Activated T-helper 9 cell treated with anti-CD3 and anti-CD28 coated beads, Interleukin-2, amount 50 U/mL, for 16 hours (primary cell): Measurements from ENCODE around the gene EFCAB5.
"Not testable (repeated sequence)": the region's sequence is repeated elsewhere in the genome, so short reads cannot be mapped to it uniquely, and the experiment has no call there.

Experiments used
- DNase-seq: peaks from one replicate; pipeline ENCODE4 v3.0.0-alpha.2; 2020; ENCODE audit warnings: low read depth

EFCAB5 gene

DNA sequence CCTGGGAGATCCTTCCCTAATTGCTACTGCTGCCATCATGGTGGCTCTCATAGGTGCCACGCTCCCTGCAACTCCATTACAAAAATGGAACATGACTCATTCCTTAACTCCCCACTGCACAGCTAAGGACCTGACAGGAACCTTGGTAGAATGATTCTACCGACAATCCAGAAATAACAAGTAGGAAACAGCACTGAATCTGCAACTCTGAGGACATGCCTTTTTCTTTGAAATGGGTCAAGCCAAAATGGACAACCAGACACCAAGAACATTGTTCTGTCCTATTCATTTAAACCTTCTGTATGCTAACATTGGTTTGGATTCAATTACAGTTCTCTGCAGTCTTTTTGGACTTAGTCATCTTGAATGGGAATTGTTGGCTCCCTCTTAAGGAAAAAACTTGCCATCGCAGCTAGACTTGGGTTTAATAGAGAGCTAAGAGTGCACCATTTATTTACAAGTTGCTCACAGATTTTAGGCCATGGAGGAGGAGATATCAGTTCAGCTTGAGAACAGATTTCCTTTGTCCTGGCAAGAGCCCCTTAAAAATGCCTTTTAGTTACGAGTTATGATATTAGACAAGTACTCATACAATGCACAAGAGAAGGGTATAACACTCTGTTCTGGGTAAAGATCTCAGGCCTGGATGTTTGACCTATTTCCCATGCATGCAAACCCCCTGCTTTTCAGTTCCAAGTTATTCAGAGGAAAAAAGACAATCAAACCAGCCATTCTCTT lies 154.2 kb downstream of the EFCAB5 start:
- DNase-seq: no peak

DNA sequence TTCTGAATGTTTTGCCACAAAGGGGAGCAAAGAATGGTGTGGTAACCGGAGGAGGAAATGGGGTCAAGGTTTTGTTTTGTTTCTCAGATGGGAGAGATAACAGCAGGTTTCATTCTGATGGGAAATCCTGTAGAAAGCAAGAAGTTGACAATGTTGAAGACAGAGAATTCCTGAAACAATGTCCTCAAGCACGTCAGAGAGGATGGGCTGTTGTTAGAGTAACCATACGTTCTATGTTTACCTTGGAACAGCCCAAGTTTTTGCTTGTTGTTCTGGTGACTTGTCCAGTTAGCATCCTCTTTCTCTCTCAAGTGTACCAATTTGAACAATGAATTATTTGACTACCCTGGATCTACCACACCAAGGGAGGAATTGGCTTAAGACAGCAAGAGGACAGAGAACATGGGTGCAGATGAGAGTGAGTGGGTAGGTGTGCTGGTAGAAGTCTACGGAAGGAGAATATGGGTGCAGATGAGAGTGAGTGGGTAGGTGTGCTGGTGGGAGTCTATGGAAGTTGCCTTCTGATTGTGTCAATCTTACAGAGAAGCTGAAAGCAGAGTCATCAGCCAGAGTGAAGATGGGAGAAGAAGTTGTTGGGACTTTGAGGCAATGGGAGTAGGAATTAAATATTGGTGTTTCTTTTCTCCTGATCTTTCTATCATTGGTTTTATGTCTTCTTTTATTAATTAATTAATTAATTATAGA lies 160.4 kb downstream of the EFCAB5 start:
- no peak for DNase-seq

DNA sequence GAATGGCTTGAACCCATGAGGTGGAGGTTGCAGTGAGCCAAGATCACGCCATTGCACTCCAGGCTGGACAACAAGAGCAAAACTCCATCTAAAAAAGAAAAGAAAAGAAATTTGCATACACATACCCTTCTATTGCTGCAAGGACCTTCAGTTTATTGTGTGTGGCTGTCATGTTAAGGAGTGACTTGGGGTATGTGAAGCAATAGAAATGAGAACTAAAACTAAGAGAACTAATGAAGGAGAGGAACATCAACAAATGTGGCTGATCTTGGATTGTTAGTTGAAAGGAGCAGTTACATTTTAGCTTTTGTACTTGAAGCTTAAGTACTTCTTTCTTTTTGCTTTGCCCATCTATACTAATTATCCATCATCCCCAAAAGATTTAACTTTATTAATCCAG lies 162.5 kb downstream of the EFCAB5 start:
- DNase-seq: no peak

DNA sequence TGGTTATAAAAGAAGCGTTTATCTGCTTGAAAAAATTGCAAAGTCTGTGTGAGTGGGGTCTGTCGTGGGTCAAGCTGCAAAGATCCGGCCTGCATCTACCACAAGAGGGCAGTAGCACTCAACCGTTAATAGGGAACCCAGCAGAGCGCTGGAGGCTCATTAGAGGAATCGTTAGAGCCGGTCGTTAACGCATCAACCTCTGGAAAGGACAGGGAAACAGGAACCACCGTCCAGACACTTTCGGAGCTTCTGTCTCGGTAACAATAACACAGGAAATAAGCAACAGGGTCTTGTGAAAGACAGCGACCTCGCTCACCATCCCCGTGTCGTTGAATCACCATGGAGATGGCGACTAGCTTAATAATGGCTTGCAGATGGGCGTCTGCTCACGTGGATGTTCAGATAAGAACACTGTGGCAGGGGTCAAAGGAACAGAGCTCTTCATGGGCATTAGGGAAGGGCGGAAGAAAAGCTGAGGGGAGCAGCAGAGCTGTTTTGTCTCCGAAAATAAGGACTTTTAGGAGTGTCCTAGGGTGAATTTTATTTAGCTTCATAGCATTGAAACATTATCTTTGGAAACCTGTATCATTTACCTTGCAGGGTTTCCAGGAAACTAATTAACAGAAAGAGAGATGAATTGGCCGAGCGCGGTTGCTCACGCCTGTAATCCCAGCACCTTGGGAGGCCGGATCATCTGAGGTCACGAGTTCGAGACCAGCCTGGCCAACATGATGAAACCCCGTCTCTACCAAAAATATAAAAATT lies 163.3 kb downstream of the EFCAB5 start:
- peak; percentile 47 for DNase-seq

DNA sequence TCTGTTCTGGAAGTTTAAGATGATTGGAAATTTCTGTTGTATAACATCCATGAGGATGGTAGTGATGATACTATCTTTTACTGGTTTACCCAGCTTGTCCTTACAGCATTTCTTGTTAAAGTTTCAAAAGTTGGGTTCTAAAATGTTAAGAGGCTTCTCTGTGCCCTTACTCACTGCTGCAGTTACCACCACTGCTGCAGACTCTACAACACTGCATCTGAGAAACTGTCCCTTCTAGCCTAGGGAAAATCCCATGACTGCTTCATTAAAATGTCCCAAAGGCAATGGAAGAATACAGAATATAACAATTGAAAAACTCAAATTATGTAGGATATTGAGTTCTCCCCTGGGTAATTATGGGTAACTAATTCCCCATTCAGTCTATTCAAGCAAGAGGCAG lies 171.4 kb downstream of the EFCAB5 start:
- no peak for DNase-seq

DNA sequence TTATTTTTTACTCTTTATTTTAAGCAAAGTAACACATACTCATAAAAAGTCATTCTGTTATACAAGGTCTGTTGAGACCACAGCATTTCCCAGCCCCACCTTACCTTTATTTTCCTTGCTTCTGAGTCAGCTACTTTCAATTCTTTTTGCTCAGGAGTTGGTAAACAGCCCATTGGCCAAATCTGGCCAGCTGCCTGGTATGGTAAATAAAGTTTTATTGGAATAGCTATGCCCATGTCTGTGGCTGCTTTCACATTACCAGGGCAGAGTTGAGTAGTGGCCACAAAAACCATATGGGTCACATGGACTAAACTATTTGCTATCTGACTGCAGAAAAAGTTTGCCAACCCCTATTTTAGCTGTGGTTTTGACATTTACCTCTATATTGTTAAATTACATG lies 171.8 kb downstream of the EFCAB5 start:
- no peak for DNase-seq

DNA sequence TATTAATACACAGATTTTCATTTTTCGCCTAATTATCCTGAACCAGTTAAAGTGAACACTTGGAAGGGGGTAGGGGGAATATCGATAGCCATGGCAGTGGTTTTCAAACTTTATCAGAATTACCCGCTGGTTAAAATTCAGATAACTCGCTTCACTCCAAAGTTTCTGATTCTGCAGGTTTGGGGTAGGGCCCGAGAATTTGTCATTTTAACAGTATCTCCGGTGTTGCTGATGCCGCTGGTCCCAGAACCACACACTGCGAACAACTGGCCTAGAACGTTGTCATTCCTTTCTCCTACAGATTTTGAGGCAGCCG lies 174.9 kb downstream of the EFCAB5 start:
- DNase-seq: no peak

DNA sequence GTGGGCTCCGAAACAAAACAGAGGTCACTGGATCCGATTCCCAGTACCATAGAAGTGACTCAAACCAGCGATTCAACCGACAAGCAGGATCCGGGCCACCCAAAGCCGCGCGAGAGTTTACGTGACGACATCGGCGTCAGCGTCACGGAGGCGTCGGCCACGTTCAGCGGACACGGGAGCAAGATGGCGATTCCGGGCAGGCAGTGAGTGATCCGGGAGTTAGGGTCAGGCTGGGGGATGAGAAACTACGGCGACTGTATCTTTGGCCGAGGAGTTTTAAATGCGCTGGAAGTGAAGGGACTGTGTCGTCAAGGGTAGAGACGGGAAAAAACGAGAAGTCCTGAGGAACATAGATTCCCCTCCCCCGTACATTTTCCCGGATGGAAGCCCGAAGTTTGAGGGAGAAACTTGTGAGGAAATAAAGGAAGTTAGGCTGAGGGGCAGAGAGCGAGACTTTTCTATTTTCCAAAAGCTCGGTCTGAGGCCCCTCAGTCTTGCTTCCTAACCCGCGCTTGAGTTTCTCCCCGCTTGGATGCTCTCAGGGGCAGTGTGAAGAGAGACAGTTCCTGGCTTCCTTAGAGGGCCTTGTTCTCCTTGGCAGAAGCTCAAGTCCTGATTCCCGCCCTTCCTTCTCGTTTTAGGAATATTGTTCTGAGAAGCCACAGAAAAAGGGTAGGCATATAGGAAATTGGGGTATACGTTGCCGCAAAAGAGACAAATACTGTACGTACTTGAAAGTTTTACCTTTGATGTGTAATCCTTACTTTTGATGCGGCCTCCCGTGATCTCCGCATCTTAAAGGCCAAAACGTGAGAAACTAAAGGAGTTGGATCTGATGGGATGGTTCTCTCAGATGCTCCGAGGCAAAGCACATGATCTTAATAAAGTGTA lies 175.5 kb downstream of the EFCAB5 start, which contains the start of gene NSRP1:
TSS of gene NSRP1 (plus strand) at position 156 of the 891 bp plus-strand sequence. CDS start at position 184, 28 bp downstream.
- peak; percentile 88 for DNase-seq

DNA sequence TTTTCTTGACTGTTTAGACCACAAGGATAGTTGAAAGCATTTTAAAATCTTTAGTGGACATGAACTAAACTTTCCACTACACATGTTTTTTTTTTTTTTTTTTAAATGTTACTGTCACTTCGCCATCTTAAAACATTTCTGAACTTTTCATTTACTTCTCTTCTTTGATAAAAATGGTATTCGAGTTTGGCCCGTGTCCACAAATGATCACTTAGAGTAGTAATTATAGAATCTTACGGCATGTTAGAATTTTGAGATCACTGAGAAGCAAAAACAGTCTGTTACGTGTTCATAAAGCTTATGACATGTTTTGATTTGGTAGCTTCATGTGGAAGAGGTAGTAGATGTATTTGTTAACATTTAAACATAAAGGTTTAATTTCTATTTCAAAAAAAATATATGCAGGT lies 176.2 kb downstream of the EFCAB5 start:
- no peak for DNase-seq

DNA sequence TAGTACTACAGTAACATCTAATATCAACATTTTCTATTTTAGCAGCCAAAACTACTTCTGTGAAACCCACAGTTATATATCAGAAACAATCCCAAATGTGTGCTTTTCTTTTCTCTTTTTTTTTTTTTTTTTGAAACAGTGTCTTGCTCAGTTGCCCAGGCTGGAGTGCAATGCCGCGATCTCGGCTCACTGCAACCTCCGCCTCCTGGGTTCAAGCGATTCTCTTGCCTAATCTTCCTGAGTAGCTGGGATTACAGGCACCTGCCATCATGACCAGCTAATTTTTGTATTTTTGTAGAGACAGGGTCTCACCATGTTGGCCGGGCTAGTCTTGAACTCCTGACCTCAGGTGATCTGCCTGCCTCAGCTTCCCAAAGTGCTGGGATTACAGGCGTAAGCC lies 177.2 kb downstream of the EFCAB5 start:
- not testable (repeated sequence) for DNase-seq

DNA sequence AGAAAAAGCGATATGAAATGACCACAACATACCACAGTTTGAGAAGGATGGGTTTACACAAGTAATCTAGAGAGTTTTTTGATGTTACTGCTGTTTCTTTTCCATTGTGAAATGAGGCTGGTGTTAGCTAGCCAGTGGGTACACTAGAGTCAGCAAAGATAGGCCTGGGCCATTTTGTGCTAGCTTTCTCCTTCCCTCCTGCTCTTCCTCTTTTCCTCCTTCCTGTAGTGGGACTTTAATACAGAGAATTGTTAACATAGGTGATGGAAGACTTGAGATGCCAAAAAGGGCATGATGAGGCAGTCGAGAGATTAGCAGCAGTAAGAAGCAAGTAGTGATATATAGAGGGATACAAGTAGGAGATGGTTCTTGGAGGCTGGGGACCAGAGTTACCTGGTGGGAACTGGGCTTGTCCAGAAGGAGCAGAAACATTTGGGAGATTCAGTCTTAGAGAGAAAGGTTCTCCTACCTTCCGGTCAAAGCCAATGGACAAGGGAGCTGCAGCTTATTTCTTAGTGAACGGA lies 182.9 kb downstream of the EFCAB5 start:
- no peak for DNase-seq

DNA sequence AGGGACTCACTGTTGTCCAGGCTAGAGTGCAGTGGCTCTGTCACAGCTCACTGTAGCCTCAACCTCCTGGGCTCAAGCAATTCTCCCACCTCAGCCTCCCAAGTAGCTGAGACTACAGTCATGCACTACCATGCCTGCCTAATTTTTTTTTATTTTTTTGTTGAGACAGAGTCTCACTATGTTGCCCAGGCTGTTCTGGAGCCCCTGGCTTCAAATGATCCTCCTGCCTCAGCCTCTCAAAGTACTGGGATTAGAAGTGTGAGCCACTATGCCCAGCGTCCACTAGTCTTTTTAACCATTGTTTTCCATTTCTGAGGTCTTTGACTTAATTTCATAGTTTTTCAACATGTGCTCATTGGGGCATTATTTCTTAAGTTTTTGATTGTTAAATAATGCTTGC lies 188.7 kb downstream of the EFCAB5 start:
- DNase-seq: no peak

DNA sequence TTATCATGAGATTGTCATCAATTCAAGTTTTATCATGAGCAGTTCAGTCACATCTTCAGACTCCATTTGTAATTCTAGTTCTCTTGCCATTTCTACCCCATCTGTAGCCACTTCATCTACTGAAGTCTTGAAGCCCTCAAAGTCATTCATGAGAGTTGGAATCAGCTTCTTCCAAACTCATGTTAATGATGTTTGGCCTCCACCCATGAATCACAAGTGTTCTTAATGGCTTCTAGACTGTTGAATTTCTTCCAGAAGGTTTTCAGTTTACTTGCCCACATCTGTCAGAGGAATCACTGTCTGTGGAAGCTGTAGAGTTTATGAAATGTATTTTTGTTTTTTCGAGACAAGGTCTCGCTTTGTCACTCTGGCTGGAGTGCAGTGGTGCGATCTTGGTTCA lies 191.2 kb downstream of the EFCAB5 start:
- DNase-seq: no peak

DNA sequence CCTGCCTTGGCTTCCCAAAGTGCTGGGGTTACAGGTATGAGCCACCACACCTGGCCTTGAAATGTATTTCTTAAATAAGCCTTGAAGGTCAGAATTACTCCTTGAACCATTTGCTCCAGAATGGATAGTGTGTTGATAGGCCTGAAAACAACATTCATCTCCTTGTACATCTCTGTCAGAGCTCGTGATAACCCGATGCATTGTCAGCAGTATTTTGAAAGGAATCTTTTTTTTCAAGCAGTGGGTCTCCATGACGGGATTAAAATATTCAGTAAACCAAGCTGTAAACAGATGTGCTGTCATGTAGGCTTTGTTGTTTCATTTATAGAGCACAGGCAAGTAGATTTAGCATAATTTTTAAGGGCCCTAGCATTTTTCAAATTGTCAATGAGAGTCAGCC lies 191.8 kb downstream of the EFCAB5 start:
- no peak for DNase-seq

DNA sequence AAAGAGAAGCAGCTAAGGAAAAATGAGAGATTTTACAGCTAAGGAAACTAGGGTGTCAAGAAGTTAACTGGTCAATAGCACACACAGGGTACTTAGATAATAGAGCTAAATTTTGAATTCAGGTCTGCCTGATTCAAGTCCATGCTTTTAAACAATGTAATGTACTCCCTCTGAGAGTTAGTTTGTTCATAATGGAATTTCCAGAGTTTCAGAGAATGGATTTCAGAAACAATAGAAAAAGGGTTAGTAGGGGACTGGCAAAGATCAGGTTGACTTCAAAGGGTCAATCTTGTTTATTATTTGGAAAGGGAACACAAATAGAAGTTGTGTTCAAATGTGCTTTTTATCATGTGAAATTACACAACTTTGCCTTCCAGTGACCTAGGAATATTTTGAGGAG lies 193.1 kb downstream of the EFCAB5 start:
- no peak for DNase-seq

DNA sequence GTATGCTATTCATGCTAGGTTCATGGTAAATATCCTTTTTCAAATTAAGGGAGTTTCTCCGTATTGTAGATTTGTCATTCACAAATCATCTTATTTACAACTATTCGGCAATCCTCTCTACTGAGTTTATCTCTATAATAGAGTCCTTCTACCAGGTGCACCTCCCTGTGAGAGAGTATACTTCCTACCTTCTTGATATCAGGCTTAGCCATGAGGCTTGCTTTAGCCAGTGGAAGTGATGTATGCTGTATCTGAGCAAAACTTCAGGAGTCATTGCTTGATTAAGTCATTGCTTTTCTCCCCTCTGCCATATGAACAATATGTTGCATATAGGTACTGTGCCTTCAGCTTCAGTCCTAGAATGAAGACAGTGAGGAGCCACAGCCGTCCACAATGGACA lies 195.7 kb downstream of the EFCAB5 start:
- DNase-seq: no peak

DNA sequence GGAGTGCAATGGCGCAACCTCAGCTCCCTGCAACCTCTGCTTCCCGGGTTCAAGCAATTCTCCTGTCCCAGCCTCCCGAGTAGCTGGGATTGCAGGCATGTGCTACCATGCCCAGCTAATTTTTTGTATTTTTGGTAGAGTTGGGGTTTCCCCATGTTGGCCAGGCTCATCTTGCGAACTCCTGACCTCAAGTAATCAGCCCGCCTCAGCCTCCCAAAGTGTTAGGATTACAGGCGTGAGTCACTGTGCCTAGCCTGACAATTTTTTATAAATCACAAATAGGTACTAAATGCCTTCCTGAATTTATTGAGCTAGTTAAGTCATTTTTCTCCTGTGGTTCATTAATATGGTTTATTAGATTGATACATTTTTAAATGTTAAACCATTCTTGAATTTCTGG lies 206.4 kb downstream of the EFCAB5 start:
- DNase-seq: not testable (repeated sequence)

DNA sequence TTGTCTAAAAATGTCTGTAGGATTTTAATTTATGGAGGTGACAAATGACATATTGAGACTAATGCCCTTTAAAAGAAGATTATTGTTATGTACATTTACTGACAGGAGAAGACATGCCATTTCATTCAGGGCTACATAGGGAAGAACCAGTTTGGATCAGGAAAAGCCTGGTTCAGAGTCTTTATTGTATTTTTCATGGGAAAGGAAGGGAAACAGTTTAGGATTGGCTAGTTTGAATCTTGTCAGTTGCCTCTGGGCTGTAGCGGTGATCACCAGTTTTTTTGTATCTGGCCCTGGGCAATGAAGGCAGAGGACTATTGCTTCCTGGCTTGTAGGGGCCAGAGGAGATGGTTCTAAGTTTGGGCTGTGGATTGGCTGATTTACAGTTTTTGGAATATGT lies 206.9 kb downstream of the EFCAB5 start:
- no peak for DNase-seq

DNA sequence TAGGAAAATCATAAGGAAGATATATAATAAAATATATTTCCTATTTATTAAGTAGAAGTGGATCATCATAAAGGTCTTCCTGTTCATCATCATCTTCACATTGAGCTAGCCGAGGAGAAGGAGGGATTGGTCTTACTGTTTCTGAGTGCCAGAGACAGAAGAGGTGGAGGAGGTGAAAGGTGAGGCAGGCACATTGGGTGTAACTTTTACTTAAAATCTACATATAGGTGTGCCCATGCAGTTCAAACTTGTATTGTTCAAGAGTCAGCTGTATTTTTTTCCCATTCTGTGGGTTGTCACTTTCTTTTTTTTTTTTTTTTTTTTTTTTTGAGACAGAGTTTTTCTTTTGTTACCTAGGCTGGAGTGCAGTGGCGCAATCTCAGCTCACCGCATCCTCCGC lies 210.0 kb downstream of the EFCAB5 start:
- DNase-seq: no peak

DNA sequence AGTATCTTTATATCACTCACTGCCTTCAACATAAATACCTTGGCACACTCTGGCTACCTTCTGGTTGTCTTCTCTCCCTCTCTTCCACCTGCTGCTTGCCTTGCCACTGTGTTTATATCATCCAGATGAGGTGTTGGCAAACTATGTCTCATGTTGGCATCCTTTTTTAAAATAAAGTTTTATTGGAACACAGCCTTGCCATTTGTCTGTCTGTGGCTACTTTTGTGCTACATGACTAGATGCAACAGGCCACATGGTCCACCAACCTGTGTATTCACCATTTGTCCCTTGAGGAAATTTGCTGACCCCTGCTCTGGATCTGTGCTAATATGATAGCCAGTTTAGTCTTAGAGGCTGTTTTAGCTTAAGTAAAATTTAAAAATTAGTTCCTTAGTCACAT lies 212.0 kb downstream of the EFCAB5 start:
- no peak for DNase-seq

DNA sequence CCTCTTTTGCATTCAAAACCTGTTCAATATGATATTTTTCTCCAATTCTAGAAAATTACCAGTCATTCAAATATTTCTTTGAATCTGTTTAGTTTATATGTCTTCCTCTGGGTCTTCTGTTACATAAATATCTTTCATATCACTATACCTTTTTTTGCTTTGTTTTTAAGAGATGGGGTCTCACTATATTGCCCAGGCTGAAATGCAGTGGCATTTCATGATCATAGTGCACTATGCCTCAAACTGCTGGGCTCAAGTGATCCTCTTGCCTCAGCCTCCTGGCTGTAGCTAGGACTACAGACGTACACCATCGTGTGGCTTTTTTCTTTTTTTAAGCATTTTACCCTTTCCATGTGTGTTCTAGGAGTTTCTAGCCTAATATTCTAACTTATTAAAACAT lies 214.0 kb downstream of the EFCAB5 start:
- no peak for DNase-seq
